DMS79 (cell line): ENCODE measurements around the gene KANSL1L.

Experiments
- DNase-seq: peaks from one replicate; lab custom pipeline; 2025; lab: John Stamatoyannopoulos, UW

The KANSL1L gene

GRCh38 chr2:209990838-209991237 lies 180.4 kb downstream of the KANSL1L start:
- DNase-seq, result no peak

GRCh38 chr2:209988010-209988409 lies 183.2 kb downstream of the KANSL1L start:
- no peak for DNase-seq

GRCh38 chr2:209986415-209986814 lies 184.8 kb downstream of the KANSL1L start:
- DNase-seq, result no peak

GRCh38 chr2:209985874-209986273 lies 185.3 kb downstream of the KANSL1L start:
- no peak for DNase-seq

- DNase-seq, result no peak
Observed at GRCh38 chr2:209984291-209984690, 186.9 kb downstream of the KANSL1L start.

- DNase-seq, result no peak
Observed at GRCh38 chr2:209977386-209978239, 193.6 kb downstream of the KANSL1L start.

GRCh38 chr2:209976698-209977385 lies 194.4 kb downstream of the KANSL1L start:
- no peak for DNase-seq

- no peak for DNase-seq
Observed at GRCh38 chr2:209974576-209974975, 196.6 kb downstream of the KANSL1L start.

GRCh38 chr2:209973328-209973727 lies 197.9 kb downstream of the KANSL1L start:
- DNase-seq, result no peak
